ENCODE results near the gene FBXW11. TPM values are rescaled to one million over a fixed set of nuclear protein-coding genes. Genes with fewer than 3 reads are reported as not detected.

The FBXW11 gene
- total and polyA plus RNA-seq, 10 of the 15 experiments (the other 5 are each of a cell fraction or from before 2014, with no cell fraction given) = 4.3 to 61.5 (median 40.0) TPM

- Histone ChIP-seq H3K4me2 (ENCODE audit: control insufficient read depth, insufficient read depth) (0 out of 2 replicates have a peak overlapping the region, but pooled peaks have one; percentile 9), H3K9me3 (replicated peaks; ENCODE audit: control insufficient read depth, insufficient read depth, low read length) (no peaks in the 10 kb centered on the region; the same call in 2 of the 3 replicates), H2AFZ (ENCODE audit: control insufficient read depth, low read depth, low read length) (no peak overlapping the region), H4K20me1 (ENCODE audit: control insufficient read depth, insufficient read depth) (no peaks in the 10 kb centered on the region), H3K27ac (ENCODE audit: control insufficient read depth, insufficient read depth) (no peak overlapping the region), H3K4me3 (no peak overlapping the region), H3K27me3 (replicated peaks in 1 of 2; ENCODE audit: control insufficient read depth in 2 of 2, insufficient read depth in 2 of 2, low read length in 1 of 2) (no peaks in the 10 kb centered on the region), H3K4me1 (ENCODE audit: control insufficient read depth, insufficient read depth, low read length) (peaks cover 25% of the 10 kb centered on the region), H3K36me3 (ENCODE audit: control insufficient read depth in 2 of 2, insufficient read depth in 2 of 2, low read length in 1 of 2) (no peaks in the 10 kb centered on the region; a peak in 1 of 4 replicates), H3K9ac (ENCODE audit: control insufficient read depth, insufficient read depth, low read length) (no peak overlapping the region), H3K79me2 (ENCODE audit: control insufficient read depth, insufficient read depth, low read length) (peaks cover 59% of the 10 kb centered on the region)
- ChIA-PET RAD21 (ENCODE audit: unreplicated experiment) (interaction anchor here (0.9 to 1.0 kb wide), 2 partner anchors 92 to 144 kb away, joined by 3 to 4 read pairs; partner anchors contain the start of gene FBXW11), POLR2A (no interaction called here), CTCF (interaction anchor here (0.7 to 1.5 kb wide), 5 partner anchors 84 to 379 kb away, joined by 3 to 6 read pairs (median 4); partner anchors contain the start of gene FBXW11), SMC1A (ENCODE audit: uncharacterized antibody, unreplicated experiment) (interaction anchor here (0.6 to 1.0 kb wide), 5 partner anchors 52 to 122 kb away, joined by 3 to 4 read pairs (median 3); no protein-coding TSS in a partner anchor)
- no TSS peak for BruUV-seq (replicated peaks)
- TF ChIP-seq SPI1 (IDR thresholded peaks at IDR 0.05; ENCODE audit: borderline replicate concordance, insufficient read depth, low read depth, low read length) = peak; percentile 40; the same call in 1 of the 2 replicates
- no peak for TF ChIP-seq MXI1 (IDR thresholded peaks at IDR 0.05; ENCODE audit: low read depth, low read length)
- in situ Hi-C loops (cut with MboI) = loop anchor here (5.0 kb wide), 1 partner anchor 127 kb away; no protein-coding TSS in a partner anchor
- DNase-seq (ENCODE audit: low read depth, low spot score) = no peak
- intact Hi-C loops (cut with micrococcal nuclease; ENCODE audit: unreplicated experiment) = loop anchor here (5.0 kb wide), 3 partner anchors 42 to 377 kb away; partner anchors contain the start of gene STK10
- FAIRE-seq = no peak
- no peak for ATAC-seq
- 97% methylated on average over 5 of the region's 5 CpGs for WGBS (ENCODE audit: insufficient coverage, insufficient replicate concordance, low lambda C conversion rate, missing lambda C conversion rate)
Measured at GRCh38 chr5:171914726-171915338, 91.6 kb downstream of the FBXW11 start.

- Histone ChIP-seq H3K9me3 (replicated peaks; ENCODE audit: control insufficient read depth, insufficient read depth, low read length) (no peaks in the 10 kb centered on the region; the same call in 2 of the 3 replicates), H2AFZ (ENCODE audit: control insufficient read depth, low read depth, low read length) (no peak overlapping the region), H3K9ac (ENCODE audit: control insufficient read depth, insufficient read depth, low read length) (no peak overlapping the region), H3K36me3 (ENCODE audit: control insufficient read depth in 2 of 2, insufficient read depth in 2 of 2, low read length in 1 of 2) (peaks cover 1 to 4% of the 10 kb centered on the region in 2 experiments), H3K4me1 (ENCODE audit: control insufficient read depth, insufficient read depth, low read length) (peaks cover 25% of the 10 kb centered on the region), H3K4me2 (ENCODE audit: control insufficient read depth, insufficient read depth) (peak overlapping the region; percentile 3; the same call in 1 of the 2 replicates), H3K4me3 (no peak overlapping the region), H3K79me2 (ENCODE audit: control insufficient read depth, insufficient read depth, low read length) (peaks cover 51% of the 10 kb centered on the region), H3K27me3 (replicated peaks in 1 of 2; ENCODE audit: control insufficient read depth in 2 of 2, insufficient read depth in 2 of 2, low read length in 1 of 2) (no peaks in the 10 kb centered on the region), H4K20me1 (ENCODE audit: control insufficient read depth, insufficient read depth) (no peaks in the 10 kb centered on the region), H3K27ac (ENCODE audit: control insufficient read depth, insufficient read depth) (peak overlapping the region; percentile 49)
- RAD21 ChIA-PET (ENCODE audit: unreplicated experiment) = interaction anchor here (1.6 to 4.8 kb wide), 11 partner anchors 18 to 273 kb away, joined by 5 to 97 read pairs (median 26); partner anchors contain the start of genes FBXW11 and STK10
- no peak for TF ChIP-seq IRF4 (IDR thresholded peaks at IDR 0.05; ENCODE audit: low read depth, low read length)
- TF ChIP-seq SREBF2 (IDR thresholded peaks at IDR 0.05; ENCODE audit: low read length) = no peak
- TF ChIP-seq, protein P1, sequence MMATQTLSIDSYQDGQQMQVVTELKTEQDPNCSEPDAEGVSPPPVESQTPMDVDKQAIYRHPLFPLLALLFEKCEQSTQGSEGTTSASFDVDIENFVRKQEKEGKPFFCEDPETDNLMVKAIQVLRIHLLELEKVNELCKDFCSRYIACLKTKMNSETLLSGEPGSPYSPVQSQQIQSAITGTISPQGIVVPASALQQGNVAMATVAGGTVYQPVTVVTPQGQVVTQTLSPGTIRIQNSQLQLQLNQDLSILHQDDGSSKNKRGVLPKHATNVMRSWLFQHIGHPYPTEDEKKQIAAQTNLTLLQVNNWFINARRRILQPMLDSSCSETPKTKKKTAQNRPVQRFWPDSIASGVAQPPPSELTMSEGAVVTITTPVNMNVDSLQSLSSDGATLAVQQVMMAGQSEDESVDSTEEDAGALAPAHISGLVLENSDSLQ (IDR thresholded peaks at IDR 0.05) = no peak
- TF ChIP-seq WRNIP1 (IDR thresholded peaks at IDR 0.05; ENCODE audit: borderline replicate concordance, low read depth, low read length) = no peak
- in situ Hi-C loops (cut with MboI) (loop anchor here (5.0 kb wide), 1 partner anchor 128 kb away; no protein-coding TSS in a partner anchor), intact Hi-C loops (cut with micrococcal nuclease; ENCODE audit: unreplicated experiment) (loop anchor here (5.0 kb wide), 2 partner anchors 273 to 378 kb away; partner anchors contain the start of gene STK10)
- FAIRE-seq = no peak
- POLR2A ChIA-PET = interaction anchor here (0.6 to 3.5 kb wide), 5 partner anchors 8 to 93 kb away, joined by 3 to 30 read pairs (median 3); partner anchors contain the start of gene FBXW11
- no TSS peak for BruUV-seq (replicated peaks)
- CTCF ChIA-PET = interaction anchor here (0.7 to 6.2 kb wide), 11 partner anchors 7 to 496 kb away, joined by 4 to 179 read pairs (median 46); partner anchors contain the start of genes FBXW11 and STK10
- no peak for DNase-seq (ENCODE audit: low read depth, low spot score)
- no peak; the same call in 2 of the 3 replicates for ATAC-seq
- SMC1A ChIA-PET (ENCODE audit: uncharacterized antibody, unreplicated experiment) = interaction anchor here (0.6 to 4.6 kb wide), 8 partner anchors 7 to 493 kb away, joined by 3 to 167 read pairs (median 29); partner anchors contain the start of gene FBXW11
Measured at GRCh38 chr5:171913987-171914273, 92.5 kb downstream of the FBXW11 start.
